ENCODE measurements around the gene SIRPA. TPM values are rescaled to one million over a fixed set of nuclear protein-coding genes. Genes with fewer than 3 reads are reported as not detected.

Gene SIRPA
- total RNA-seq, 2 experiments from 2014 or later: 0.60 to 0.64 TPM

DNA sequence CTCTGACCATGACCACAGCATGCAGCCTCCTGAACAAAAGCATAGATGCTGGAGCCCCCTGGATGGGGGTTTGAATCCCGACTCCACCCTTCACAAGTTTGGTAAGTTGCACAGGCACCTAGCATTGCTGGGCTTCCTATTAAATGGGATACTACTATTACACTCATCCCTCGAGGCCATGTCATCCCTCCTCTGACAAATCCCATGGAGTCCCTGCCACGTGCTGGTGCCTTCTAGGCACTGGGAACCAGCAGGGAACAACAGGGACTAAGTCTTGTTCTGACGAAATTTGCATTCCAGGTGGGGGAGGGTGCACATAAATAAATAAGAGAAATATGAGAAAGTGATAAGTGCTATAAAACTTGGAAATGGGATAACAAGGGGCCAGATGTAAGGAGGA is 15.3 kb upstream of the SIRPA start:
- no peaks in the 10 kb centered on the region for H3K36me3 Mint-ChIP-seq (ENCODE audit: low read depth)
- H3K9me3 Mint-ChIP-seq: no peaks in the 10 kb centered on the region
- H3K27ac ChIP-seq (ENCODE audit: low read depth in 1 of 2, low read length in 2 of 2): no peak overlapping the region
- ChIA-PET POLR2A (no interaction called here), CTCF (no interaction called here)
- no peaks in the 10 kb centered on the region for H3K36me3 ChIP-seq (ENCODE audit: insufficient read depth, low read length)
- H3K27me3 Mint-ChIP-seq: peaks cover 2% of the 10 kb centered on the region
- H3K4me3 ChIP-seq (ENCODE audit: low read length): no peak overlapping the region
- peaks cover 16% of the 10 kb centered on the region for H3K4me1 Mint-ChIP-seq (ENCODE audit: low read depth)
- TF ChIP-seq CTCF (IDR thresholded peaks at IDR 0.05): no peak
- intact Hi-C loops (cut with DNase I, micrococcal nuclease): no loop called here
- peaks cover 0 to 3% of the 10 kb centered on the region in 2 experiments for H3K27me3 ChIP-seq (ENCODE audit: control insufficient read depth in 1 of 2, insufficient read depth in 2 of 2, low read length in 2 of 2)
- ATAC-seq (ENCODE audit: poor library complexity) (no peak), DNase-seq (no peak)
- no peak overlapping the region for H3K4me3 Mint-ChIP-seq
- no peak overlapping the region for H3K27ac Mint-ChIP-seq
- no peaks in the 10 kb centered on the region for H3K9me3 ChIP-seq (ENCODE audit: control insufficient read depth in 1 of 2, insufficient read depth in 1 of 2, low read length in 2 of 2)
- H3K4me1 ChIP-seq (ENCODE audit: insufficient read depth, low read length): peaks cover 7% of the 10 kb centered on the region

GRCh38 chr20:1880529-1881239 is 14.5 kb upstream of the SIRPA start:
- H3K27me3 Mint-ChIP-seq: no peaks in the 10 kb centered on the region
- Histone ChIP-seq H3K27me3 (ENCODE audit: control insufficient read depth in 1 of 2, insufficient read depth in 2 of 2, low read length in 2 of 2) (peaks cover 0 to 3% of the 10 kb centered on the region in 2 experiments), H3K4me3 (ENCODE audit: low read length) (no peak overlapping the region), H3K27ac (ENCODE audit: low read depth in 1 of 2, low read length in 2 of 2) (no peak overlapping the region), H3K4me1 (ENCODE audit: insufficient read depth, low read length) (peaks cover 7% of the 10 kb centered on the region), H3K36me3 (ENCODE audit: insufficient read depth, low read length) (no peaks in the 10 kb centered on the region), H3K9me3 (ENCODE audit: control insufficient read depth in 1 of 2, insufficient read depth in 1 of 2, low read length in 2 of 2) (no peaks in the 10 kb centered on the region)
- ChIA-PET CTCF (no interaction called here), POLR2A (no interaction called here)
- no peaks in the 10 kb centered on the region for H3K36me3 Mint-ChIP-seq (ENCODE audit: low read depth)
- DNase-seq (no peak), ATAC-seq (ENCODE audit: poor library complexity) (no peak)
- no peak for TF ChIP-seq CTCF (IDR thresholded peaks at IDR 0.05)
- no peaks in the 10 kb centered on the region for H3K9me3 Mint-ChIP-seq
- peaks cover 16% of the 10 kb centered on the region for H3K4me1 Mint-ChIP-seq (ENCODE audit: low read depth)
- intact Hi-C loops (cut with DNase I, micrococcal nuclease): no loop called here
- no peak overlapping the region for H3K4me3 Mint-ChIP-seq
- H3K27ac Mint-ChIP-seq: no peak overlapping the region

DNA sequence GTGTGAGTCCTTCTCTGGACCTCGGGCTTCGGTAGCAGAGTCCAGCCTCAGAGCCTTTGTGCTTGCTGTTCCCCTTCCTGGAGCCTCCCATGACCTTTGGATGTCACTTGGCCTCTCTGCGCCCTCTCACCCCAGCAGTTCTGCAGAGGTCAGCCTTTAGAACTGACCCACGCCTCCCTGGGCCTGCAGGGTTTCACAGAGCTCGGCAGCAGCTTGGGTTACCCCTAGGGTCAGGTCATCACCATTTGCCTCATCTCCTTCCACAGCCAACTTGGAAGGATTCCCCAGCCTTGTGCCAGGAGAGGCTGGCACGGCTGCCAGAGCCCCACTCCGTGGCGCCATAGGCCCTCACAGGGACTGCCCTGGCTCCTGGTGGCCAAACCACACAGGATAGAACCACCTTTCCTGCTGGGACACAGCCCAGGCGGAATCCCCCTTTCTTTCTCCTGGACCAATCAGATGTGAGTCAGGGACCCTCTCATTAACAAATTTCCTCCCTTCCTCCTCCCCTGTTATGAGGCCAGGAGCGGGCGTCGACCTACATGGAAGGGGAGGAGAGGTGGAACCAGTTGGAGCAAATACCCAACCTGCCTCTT is 13.9 kb upstream of the SIRPA start:
- Mint-ChIP-seq H3K9me3 (no peaks in the 10 kb centered on the region), H3K27ac (no peak overlapping the region), H3K36me3 (ENCODE audit: low read depth) (no peaks in the 10 kb centered on the region), H3K27me3 (no peaks in the 10 kb centered on the region), H3K4me1 (ENCODE audit: low read depth) (peaks cover 16% of the 10 kb centered on the region), H3K4me3 (no peak overlapping the region)
- intact Hi-C loops (cut with DNase I, micrococcal nuclease): no loop called here
- H3K27ac ChIP-seq (ENCODE audit: low read depth in 1 of 2, low read length in 2 of 2): no peak overlapping the region
- DNase-seq (no peak), ATAC-seq (ENCODE audit: poor library complexity) (no peak)
- H3K4me1 ChIP-seq (ENCODE audit: insufficient read depth, low read length): peaks cover 7% of the 10 kb centered on the region
- no peak for TF ChIP-seq CTCF (IDR thresholded peaks at IDR 0.05)
- no peaks in the 10 kb centered on the region for H3K9me3 ChIP-seq (ENCODE audit: control insufficient read depth in 1 of 2, insufficient read depth in 1 of 2, low read length in 2 of 2)
- ChIA-PET CTCF (no interaction called here), POLR2A (no interaction called here)
- no peak overlapping the region for H3K4me3 ChIP-seq (ENCODE audit: low read length)
- H3K36me3 ChIP-seq (ENCODE audit: insufficient read depth, low read length): no peaks in the 10 kb centered on the region
- H3K27me3 ChIP-seq (ENCODE audit: control insufficient read depth in 1 of 2, insufficient read depth in 2 of 2, low read length in 2 of 2): peaks cover 0 to 3% of the 10 kb centered on the region in 2 experiments
